ENCODE measurements around the gene NNAT.
"Not testable (repeated sequence)": the region's sequence is repeated elsewhere in the genome, so short reads cannot be mapped to it uniquely, and the experiment has no call there.

NNAT gene

GRCh38 chr20:37521061-37521771 lies at the start of gene NNAT:
NNAT (plus strand) TSS chr20:37521250; CDS start chr20:37521332, 82 bp downstream.
- DNase-seq: no peak

DNA sequence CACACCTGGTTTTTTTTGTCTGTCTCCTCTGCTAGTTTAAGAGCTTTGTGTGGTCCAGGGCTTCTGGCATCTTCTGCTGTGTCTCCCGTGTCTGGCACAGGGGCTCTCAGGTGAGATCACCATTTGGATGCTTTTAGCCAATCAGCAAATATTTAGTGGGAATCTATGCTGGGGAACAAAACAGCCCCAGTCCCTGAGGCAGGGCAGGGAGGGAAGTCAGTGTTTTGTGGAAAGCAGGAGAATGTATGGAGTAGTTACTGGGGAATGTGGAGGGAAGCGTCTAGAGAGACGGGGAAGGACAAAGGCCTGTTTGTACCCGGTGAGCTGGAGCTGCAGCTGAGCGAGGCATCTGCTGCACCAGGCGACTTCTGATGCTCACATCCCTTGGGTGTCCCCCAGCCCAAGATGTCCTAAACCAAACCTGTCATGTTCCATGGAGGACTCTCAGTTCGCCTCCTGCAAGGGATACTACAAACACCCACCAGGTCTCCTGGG lies 49.3 kb upstream of the NNAT start:
- DNase-seq: no peak

- DNase-seq: not testable (repeated sequence)
Measured at GRCh38 chr20:37472435-37472834, 48.6 kb upstream of the NNAT start.

DNA sequence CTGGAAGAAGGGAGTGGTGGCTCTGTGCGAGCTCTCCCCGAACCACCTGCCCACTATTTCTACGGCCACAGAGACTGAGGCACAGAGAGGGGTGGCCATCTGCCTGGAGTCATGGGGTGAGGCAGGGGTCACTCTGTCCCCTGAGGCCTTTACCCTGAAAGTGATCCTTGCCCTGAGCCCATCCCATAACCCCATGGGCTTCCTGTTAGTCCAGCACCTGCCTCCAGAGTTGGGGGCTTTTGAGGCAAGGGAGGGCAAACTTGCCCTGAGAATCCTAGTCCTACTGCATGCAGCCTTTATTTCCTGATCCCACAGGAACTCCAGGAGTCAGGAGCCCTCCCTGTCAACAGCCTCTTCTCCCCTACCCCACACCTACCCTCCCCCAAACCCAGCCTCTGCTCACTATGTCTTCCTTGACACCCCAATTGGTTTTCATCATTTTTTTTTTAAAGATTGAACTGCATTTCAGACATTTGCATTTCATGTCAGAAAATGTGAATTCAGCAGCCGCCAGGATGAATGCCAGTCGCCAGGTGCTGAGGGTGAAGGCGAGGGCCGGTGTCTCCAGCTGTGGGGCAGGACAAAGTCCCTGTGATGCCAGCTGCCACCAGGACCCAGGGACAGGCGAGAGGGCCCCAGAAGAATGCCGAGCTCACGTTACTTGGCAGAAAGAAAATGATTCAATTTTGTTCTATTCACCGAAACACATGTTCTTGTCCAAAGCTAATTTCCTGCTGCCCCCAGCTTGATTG lies 47.6 kb upstream of the NNAT start:
- DNase-seq: no peak

DNA sequence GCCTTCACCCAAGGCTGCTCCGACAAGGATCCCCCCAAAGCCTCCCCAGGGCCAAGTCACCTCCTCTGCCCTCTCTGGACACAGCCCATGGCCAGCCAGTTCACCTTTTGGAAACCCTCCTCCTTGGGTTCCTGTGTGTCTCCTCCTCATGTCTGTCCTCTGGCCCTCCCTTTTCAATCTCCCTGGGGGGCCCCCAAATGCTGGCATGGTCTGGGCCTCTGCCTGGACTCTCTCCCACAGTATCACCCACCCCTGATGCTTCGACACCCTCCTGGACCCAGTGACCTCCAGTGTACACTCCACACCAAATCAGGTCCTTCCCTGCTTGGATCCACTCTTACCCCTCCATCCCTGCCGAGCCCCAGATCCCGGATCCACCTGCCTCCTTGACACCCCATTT lies 46.7 kb upstream of the NNAT start:
- DNase-seq: no peak

GRCh38 chr20:37475252-37475651 lies 45.8 kb upstream of the NNAT start:
- DNase-seq: no peak

- DNase-seq: no peak
Measured at GRCh38 chr20:37477041-37477440, 44.0 kb upstream of the NNAT start.

DNA sequence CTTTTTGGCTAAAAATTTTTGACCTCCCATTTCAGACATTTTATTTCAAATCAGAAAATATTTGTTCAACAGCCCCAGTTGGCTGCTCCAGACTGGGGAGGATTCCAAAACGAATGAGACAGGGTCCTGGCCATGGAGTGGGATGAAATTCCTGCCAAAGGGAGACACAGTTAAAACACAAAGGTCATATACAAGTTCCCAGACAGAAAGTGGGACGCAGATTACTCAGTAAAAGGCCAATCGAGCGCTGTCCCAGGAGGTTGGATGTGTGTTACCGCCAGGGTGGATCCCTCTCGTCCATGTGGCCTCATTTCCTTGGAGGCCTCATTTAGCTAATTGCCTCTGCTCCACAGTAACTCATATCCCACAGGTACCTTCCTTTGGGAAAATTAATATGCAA lies 41.8 kb upstream of the NNAT start:
- DNase-seq: no peak

- DNase-seq: no peak
Measured at GRCh38 chr20:37479925-37480691, 40.9 kb upstream of the NNAT start.

- DNase-seq: no peak
Measured at GRCh38 chr20:37480919-37481318, 40.1 kb upstream of the NNAT start.

DNA sequence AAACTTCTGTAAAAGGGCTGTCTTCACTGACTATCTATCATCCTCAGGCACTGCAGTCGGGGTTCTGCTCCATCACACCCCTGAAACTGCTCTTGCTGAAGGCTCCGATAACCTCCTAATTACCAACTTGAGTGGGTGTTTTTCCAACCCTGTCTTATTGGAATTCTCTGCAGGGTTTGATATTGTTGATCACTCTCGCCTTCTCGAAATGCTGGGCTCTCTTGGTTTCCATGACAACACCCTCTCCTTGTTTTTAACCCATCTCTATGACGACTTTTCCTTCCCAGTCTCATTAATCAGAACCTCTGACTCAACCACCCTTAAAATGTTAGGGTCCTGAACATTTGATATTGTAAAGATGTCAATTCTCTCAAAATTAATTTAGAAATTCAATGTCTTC lies 39.4 kb upstream of the NNAT start:
- DNase-seq: no peak

GRCh38 chr20:37484331-37484730 lies 36.7 kb upstream of the NNAT start:
- no peak for DNase-seq

- not testable (repeated sequence) for DNase-seq
Measured at GRCh38 chr20:37486209-37486608, 34.8 kb upstream of the NNAT start.

DNA sequence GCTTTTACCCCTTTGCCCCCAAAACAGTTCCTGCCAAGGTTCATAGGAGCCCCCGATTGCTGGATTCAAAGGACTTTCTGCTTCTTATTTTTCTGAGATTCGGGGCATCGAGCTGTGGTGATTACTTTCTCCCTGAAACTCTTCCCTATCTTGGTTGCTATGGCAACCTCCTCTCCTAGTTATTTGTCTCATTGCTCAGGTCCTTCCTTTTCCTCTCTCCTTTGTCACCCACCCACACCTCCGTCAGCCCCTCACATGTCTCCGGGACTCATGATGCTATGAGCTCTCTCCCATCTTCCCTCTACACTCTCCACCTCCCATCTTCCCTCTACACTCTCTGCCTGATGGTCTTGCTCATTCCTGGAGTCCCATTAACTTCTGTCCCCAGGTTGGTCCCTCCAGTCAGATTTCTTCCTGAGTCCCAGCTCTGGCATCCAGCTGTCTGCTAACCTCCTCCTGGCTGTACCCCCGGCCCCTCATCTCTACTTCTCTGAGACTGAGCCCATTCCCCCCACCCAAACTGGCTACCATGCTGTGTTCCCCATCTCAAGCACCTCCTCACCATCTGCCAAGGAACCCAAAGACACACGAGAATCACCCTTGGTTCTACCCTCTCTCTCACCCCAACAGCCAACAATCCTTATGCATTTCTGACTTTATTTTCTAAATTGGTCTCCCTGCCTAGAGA lies 30.2 kb upstream of the NNAT start:
- DNase-seq: no peak

- no peak for DNase-seq
Measured at GRCh38 chr20:37492096-37492625, 28.9 kb upstream of the NNAT start.

DNA sequence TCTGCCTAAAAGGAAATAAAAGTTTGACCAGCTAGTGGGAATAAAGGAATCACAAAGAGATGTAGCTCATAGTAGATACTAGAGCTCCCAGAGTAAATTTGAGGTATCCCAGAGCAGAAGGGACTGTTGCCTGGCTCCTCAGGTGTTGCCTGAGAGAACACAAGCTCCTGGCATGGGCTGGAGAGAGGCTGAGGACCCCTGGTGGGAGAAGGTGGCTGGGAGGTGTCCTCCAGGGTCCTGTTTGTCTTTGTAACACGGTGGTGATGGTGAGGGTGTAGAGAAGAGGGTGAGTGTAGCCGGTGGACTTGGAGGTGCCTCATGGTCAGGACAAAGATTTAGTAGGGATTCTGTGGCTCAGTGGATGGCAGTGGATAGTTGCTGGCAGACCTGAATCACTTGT lies 28.1 kb upstream of the NNAT start:
- no peak for DNase-seq

GRCh38 chr20:37494301-37494700 lies 26.7 kb upstream of the NNAT start:
- no peak for DNase-seq

GRCh38 chr20:37494796-37495195 lies 26.3 kb upstream of the NNAT start:
- no peak for DNase-seq

- no peak for DNase-seq
Measured at GRCh38 chr20:37498066-37498665, 22.9 kb upstream of the NNAT start.

DNA sequence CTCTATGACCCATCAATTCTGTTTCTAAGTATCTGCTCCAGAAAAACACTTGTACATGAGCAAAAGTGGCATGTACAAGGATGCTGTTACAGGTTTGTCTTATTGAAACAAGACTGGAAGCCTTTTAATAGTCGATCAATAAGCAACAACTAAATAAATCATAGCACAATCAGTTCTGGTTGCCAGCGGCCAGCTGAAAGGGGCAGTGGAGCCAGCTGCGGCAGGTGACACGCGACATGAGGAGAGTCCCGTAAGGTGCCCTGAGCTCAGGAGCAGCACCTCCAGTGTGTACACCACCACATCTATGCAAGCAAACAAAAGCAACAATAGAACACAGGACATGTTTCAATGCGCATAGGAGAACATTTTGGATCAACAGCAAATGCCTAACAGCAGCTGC lies 20.7 kb upstream of the NNAT start:
- no peak for DNase-seq

DNA sequence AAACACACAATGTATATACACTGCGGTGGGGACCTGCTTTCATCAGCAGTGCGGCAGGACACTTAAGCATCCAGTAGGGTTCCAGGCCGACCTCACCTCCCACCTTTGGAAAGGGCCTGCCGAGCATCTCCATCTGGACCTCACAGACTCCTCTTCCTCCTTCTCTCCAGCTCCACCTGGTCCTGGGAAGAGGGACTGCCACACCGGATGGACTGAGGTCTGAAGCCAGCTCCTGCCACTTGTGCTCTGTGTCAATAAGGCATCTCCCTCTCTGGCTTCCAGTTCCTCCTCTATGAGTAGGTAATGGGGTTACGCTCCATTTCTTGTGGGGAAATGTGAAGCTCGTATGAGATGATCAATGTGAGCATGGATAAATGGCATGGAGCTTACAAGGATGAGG lies 19.1 kb upstream of the NNAT start:
- no peak for DNase-seq

- no peak for DNase-seq
Measured at GRCh38 chr20:37502654-37503053, 18.4 kb upstream of the NNAT start.
